SK-N-SH treated with all-trans-retinoic acid at 6 μM for 48 hours (cell line): ENCODE results near the gene C9orf78.

Experiments
- ATAC-seq: fragments of 200-7000 bp; cut with Tn5 transposase; 3 replicates; pipeline ENCODE4 v1.9.1; 2020; ENCODE audit warnings: mild to moderate bottlenecking, moderate library complexity
- ARNTL ChIP-seq: fragments of 450-650 bp; formaldehyde crosslinking; IDR thresholded peaks from 2 replicates; pipeline ENCODE4 v1.5.0; 2020; ENCODE audit warnings: low read depth, mild to moderate bottlenecking, moderate library complexity, borderline replicate concordance
- CSDC2 ChIP-seq: fragments of 250-450 bp; sonication (Bioruptor Pico); IDR thresholded peaks from 2 replicates; pipeline ENCODE4 v1.5.0; 2020; ENCODE audit warnings: mild to moderate bottlenecking, moderate library complexity
- OSR1 ChIP-seq: fragments of 250-450 bp; sonication (Bioruptor Pico); IDR thresholded peaks from 2 replicates; pipeline ENCODE4 v1.8.0; 2022; ENCODE audit warnings: moderate library complexity, mild to moderate bottlenecking, inconsistent platforms
- PPARA ChIP-seq: fragments of 250-450 bp; sonication (Bioruptor Pico); IDR thresholded peaks from 2 replicates; pipeline ENCODE4 v1.5.0; 2020; ENCODE audit warnings: mild to moderate bottlenecking, borderline replicate concordance
- RARB ChIP-seq: fragments of 250-450 bp; sonication (Bioruptor Pico); IDR thresholded peaks from 2 replicates; pipeline ENCODE4 v1.8.0; 2021; ENCODE audit warnings: mild to moderate bottlenecking, moderate library complexity
- SNAI2 ChIP-seq: fragments of 250-450 bp; sonication (Bioruptor Pico); IDR thresholded peaks from 2 replicates; pipeline ENCODE4 v1.5.0; 2020; ENCODE audit warnings: mild to moderate bottlenecking, moderate library complexity
- TCF4 ChIP-seq: fragments of 250-450 bp; sonication (Bioruptor Pico); IDR thresholded peaks from 2 replicates; pipeline ENCODE4 v1.8.0; 2021; ENCODE audit warnings: mild to moderate bottlenecking, moderate library complexity, borderline replicate concordance
- TOX ChIP-seq: fragments of 250-450 bp; sonication (Bioruptor Pico); IDR thresholded peaks from 2 replicates; pipeline ENCODE4 v1.8.0; 2021; ENCODE audit warnings: mild to moderate bottlenecking, moderate library complexity, borderline replicate concordance
- ZC3H10 ChIP-seq: fragments of 250-450 bp; sonication (Bioruptor Pico); IDR thresholded peaks from 2 replicates; pipeline ENCODE4 v1.5.1; 2021; ENCODE audit warnings: mild to moderate bottlenecking, moderate library complexity
- ZNF565 ChIP-seq: fragments of 450-650 bp; formaldehyde crosslinking; conservative IDR thresholded peaks from 2 replicates; pipeline ENCODE4 v1.5.0; 2020; ENCODE audit warnings: low read depth, mild to moderate bottlenecking, moderate library complexity
- ZNF70 ChIP-seq: fragments of 450-650 bp; formaldehyde crosslinking; IDR thresholded peaks from 2 replicates; pipeline ENCODE4 v1.5.0; 2020; ENCODE audit warnings: mild to moderate bottlenecking, moderate library complexity
- ZNF8 ChIP-seq: fragments of 450-650 bp; formaldehyde crosslinking; IDR thresholded peaks from 2 replicates; pipeline ENCODE4 v1.5.0; 2020; ENCODE audit warnings: mild to moderate bottlenecking, moderate library complexity
- TF ChIP-seq, protein P1 (sequence below): fragments of 250-450 bp; sonication (Bioruptor Pico); IDR thresholded peaks from 2 replicates; pipeline ENCODE4 v1.5.0; 2020; ENCODE audit warnings: mild to moderate bottlenecking, moderate library complexity
- TF ChIP-seq, protein P2 (sequence below): fragments of 250-450 bp; sonication (Bioruptor Pico); IDR thresholded peaks from 2 replicates; pipeline ENCODE4 v1.5.1; 2021; ENCODE audit warnings: mild to moderate bottlenecking, moderate library complexity
- TF ChIP-seq, protein P3 (sequence below): fragments of 250-450 bp; sonication (Bioruptor Pico); IDR thresholded peaks from 2 replicates; pipeline ENCODE4 v1.8.0; 2021; ENCODE audit warnings: low read depth, mild to moderate bottlenecking, moderate library complexity, borderline replicate concordance
- TF ChIP-seq, protein P4 (sequence below): fragments of 250-450 bp; sonication (Bioruptor Pico); IDR thresholded peaks from 2 replicates; pipeline ENCODE4 v1.5.1; 2020; ENCODE audit warnings: low read depth, mild to moderate bottlenecking, moderate library complexity
- TF ChIP-seq, protein P5 (sequence below): fragments of 250-450 bp; sonication (Bioruptor Pico); IDR thresholded peaks from 2 replicates; pipeline ENCODE4 v1.8.0; 2020; ENCODE audit warnings: mild to moderate bottlenecking, moderate library complexity, borderline replicate concordance

The C9orf78 gene

DNA sequence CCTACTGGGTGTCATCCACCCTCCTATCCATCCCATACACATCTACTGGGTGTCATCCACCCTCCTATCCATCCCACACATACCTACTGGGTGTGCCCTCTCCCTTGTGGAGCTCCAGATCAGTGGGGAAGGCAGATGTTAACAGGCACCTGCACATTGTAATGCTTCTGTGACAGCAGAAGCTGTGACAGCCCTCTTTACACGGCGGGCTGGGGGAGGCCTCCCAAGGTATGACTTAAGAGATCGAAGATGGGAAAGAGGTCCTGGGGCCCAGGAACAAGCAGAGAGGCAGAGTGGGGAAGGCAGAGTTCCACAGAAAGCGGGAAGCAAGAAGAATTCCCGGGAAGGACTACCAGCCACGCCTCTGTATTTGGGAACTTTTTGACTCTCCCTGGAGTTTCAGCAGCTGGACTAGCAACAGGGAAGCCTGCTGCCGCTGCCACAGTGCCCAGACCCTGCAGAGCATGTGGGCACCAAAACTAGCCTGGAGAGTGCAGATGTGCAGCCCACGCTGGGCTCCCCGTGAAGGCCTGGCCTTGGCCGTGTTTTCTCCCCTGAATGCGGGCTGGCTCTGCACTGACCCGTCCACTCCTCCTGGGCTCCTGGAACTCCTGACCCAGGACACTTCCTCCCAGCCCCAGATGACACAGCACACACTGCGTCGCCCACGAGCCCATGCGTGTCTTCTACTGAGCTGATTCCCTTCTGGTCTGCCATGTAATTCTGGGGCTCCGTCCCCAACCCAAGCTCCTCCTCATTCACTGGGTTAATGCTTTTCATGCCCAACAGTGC lies 20.4 kb downstream of the C9orf78 start:
- TF ChIP-seq ZNF8 (CRISPR knock-in tag), result no peak
- TF ChIP-seq OSR1 (CRISPR knock-in tag), result no peak
- TF ChIP-seq, protein P1, sequence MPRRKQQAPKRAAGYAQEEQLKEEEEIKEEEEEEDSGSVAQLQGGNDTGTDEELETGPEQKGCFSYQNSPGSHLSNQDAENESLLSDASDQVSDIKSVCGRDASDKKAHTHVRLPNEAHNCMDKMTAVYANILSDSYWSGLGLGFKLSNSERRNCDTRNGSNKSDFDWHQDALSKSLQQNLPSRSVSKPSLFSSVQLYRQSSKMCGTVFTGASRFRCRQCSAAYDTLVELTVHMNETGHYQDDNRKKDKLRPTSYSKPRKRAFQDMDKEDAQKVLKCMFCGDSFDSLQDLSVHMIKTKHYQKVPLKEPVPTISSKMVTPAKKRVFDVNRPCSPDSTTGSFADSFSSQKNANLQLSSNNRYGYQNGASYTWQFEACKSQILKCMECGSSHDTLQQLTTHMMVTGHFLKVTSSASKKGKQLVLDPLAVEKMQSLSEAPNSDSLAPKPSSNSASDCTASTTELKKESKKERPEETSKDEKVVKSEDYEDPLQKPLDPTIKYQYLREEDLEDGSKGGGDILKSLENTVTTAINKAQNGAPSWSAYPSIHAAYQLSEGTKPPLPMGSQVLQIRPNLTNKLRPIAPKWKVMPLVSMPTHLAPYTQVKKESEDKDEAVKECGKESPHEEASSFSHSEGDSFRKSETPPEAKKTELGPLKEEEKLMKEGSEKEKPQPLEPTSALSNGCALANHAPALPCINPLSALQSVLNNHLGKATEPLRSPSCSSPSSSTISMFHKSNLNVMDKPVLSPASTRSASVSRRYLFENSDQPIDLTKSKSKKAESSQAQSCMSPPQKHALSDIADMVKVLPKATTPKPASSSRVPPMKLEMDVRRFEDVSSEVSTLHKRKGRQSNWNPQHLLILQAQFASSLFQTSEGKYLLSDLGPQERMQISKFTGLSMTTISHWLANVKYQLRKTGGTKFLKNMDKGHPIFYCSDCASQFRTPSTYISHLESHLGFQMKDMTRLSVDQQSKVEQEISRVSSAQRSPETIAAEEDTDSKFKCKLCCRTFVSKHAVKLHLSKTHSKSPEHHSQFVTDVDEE (CRISPR knock-in tag), result no peak
- no peak for TF ChIP-seq TCF4 (CRISPR knock-in tag)
- no peak for TF ChIP-seq CSDC2 (CRISPR knock-in tag)
- TF ChIP-seq, protein P2, sequence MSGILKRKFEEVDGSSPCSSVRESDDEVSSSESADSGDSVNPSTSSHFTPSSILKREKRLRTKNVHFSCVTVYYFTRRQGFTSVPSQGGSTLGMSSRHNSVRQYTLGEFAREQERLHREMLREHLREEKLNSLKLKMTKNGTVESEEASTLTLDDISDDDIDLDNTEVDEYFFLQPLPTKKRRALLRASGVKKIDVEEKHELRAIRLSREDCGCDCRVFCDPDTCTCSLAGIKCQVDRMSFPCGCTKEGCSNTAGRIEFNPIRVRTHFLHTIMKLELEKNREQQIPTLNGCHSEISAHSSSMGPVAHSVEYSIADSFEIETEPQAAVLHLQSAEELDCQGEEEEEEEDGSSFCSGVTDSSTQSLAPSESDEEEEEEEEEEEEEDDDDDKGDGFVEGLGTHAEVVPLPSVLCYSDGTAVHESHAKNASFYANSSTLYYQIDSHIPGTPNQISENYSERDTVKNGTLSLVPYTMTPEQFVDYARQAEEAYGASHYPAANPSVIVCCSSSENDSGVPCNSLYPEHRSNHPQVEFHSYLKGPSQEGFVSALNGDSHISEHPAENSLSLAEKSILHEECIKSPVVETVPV, result no peak
- TF ChIP-seq, protein P3, sequence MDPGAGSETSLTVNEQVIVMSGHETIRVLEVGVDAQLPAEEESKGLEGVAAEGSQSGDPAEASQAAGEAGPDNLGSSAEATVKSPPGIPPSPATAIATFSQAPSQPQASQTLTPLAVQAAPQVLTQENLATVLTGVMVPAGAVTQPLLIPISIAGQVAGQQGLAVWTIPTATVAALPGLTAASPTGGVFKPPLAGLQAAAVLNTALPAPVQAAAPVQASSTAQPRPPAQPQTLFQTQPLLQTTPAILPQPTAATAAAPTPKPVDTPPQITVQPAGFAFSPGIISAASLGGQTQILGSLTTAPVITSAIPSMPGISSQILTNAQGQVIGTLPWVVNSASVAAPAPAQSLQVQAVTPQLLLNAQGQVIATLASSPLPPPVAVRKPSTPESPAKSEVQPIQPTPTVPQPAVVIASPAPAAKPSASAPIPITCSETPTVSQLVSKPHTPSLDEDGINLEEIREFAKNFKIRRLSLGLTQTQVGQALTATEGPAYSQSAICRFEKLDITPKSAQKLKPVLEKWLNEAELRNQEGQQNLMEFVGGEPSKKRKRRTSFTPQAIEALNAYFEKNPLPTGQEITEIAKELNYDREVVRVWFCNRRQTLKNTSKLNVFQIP (CRISPR knock-in tag), result no peak
- no peak for TF ChIP-seq SNAI2 (CRISPR knock-in tag)
- no peak for ATAC-seq

DNA sequence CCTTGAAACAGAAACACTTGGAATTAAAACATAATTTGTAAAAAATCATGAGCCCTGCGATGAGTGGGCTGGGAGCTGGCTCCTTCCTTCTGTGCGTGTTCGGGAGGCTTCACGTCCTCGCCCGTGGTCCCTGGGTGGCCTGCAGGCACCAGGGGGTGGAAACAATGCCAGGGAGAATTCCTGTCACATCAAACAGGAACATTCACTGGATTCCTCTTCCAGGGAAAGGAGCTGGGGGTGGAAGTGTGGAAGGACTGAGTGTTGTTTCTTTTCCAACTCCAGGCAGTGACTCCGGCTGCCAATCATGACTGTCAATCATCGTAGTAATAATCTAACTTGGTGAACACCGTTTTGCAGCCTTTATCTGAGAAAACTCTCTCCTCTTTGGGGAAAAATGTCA lies 21.4 kb downstream of the C9orf78 start:
- no peak for ATAC-seq
- no peak for TF ChIP-seq SNAI2 (CRISPR knock-in tag)

DNA sequence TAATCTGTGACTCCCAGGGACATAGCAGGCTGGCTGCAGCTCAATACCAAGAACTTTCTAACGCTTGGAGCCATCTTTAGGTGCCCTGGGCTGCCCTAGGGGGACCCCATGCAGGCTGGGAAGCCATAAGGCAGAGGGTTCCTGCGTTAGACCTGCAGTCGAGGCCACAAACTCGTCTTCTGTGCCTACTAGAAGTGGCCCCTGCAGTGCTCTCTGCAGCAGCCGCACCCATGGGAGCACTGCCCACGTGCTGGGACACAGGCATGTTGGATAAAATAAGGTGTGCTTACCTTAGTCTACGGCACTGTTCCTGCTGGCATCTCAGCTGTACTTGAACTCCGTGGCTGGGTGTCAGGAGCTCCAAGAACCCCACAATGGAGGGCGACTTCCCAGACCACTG lies 22.7 kb downstream of the C9orf78 start:
- TF ChIP-seq TOX, result no peak
- no peak for TF ChIP-seq TCF4 (CRISPR knock-in tag)
- TF ChIP-seq, protein P4, sequence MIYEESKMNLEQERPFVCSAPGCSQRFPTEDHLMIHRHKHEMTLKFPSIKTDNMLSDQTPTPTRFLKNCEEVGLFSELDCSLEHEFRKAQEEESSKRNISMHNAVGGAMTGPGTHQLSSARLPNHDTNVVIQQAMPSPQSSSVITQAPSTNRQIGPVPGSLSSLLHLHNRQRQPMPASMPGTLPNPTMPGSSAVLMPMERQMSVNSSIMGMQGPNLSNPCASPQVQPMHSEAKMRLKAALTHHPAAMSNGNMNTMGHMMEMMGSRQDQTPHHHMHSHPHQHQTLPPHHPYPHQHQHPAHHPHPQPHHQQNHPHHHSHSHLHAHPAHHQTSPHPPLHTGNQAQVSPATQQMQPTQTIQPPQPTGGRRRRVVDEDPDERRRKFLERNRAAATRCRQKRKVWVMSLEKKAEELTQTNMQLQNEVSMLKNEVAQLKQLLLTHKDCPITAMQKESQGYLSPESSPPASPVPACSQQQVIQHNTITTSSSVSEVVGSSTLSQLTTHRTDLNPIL (CRISPR knock-in tag), result no peak
- ATAC-seq, result peak; percentile 10

DNA sequence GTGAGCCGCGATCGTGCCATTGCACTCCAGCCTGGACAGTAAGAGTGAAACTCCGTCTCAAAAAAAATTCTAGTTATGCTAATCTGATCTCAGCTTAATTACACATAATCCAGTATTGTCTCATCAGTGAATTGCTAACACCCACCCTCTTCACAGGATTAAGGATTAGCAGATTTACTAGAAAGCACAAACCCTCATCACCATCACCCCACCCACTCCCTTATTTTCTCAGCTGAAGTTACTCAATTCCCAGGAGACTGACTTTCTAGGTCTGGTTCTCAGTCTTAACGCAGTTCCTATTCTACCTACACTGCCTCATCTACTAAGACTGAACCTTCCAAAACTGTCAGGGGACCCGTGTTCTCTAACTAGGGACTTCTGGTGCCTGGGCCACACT lies 23.1 kb downstream of the C9orf78 start:
- TF ChIP-seq ZNF8 (CRISPR knock-in tag) (no peak), ZC3H10 (no peak), CSDC2 (CRISPR knock-in tag) (no peak), PPARA (CRISPR knock-in tag) (no peak), RARB (CRISPR knock-in tag) (no peak), OSR1 (CRISPR knock-in tag) (no peak), ARNTL (CRISPR knock-in tag) (no peak), TOX (no peak), ZNF565 (no peak), ZNF70 (CRISPR knock-in tag) (no peak)
- TF ChIP-seq, protein P1 (CRISPR knock-in tag), result no peak
- TF ChIP-seq, protein P4 (CRISPR knock-in tag), result no peak
- TF ChIP-seq, protein P2, result no peak
- TF ChIP-seq, protein P5, sequence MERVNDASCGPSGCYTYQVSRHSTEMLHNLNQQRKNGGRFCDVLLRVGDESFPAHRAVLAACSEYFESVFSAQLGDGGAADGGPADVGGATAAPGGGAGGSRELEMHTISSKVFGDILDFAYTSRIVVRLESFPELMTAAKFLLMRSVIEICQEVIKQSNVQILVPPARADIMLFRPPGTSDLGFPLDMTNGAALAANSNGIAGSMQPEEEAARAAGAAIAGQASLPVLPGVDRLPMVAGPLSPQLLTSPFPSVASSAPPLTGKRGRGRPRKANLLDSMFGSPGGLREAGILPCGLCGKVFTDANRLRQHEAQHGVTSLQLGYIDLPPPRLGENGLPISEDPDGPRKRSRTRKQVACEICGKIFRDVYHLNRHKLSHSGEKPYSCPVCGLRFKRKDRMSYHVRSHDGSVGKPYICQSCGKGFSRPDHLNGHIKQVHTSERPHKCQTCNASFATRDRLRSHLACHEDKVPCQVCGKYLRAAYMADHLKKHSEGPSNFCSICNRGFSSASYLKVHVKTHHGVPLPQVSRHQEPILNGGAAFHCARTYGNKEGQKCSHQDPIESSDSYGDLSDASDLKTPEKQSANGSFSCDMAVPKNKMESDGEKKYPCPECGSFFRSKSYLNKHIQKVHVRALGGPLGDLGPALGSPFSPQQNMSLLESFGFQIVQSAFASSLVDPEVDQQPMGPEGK, result no peak
- no peak; the same call in 2 of the 3 replicates for ATAC-seq
